HepG2 (cell line): ENCODE data around the gene SPRYD3. TPM values are rescaled to one million over a fixed set of nuclear protein-coding genes. Genes with fewer than 3 reads are reported as not detected.

Experiments
- CBX5 ChIP-seq: sonication (generic); formaldehyde crosslinking; IDR thresholded peaks from 2 replicates; pipeline ENCODE4 v1.4.0; 2020; ENCODE audit warnings: missing genetic modification reagents, borderline replicate concordance
- CHD4 ChIP-seq: fragments of 200-600 bp; sonication (generic); IDR thresholded peaks from 2 replicates; pipeline ENCODE4 v1.7.0; 2017; ENCODE audit warnings: mild to moderate bottlenecking, low read length, borderline replicate concordance
- IKZF5 ChIP-seq: IDR thresholded peaks from 2 replicates; pipeline ENCODE4 v1.6.1; 2018; ENCODE audit warnings: missing genetic modification reagents, mild to moderate bottlenecking, missing compliant biosample characterization
- KLF12 ChIP-seq: sonication (generic); formaldehyde crosslinking; IDR thresholded peaks from 2 replicates; pipeline ENCODE4 v1.4.0; 2020; ENCODE audit warnings: missing genetic modification reagents, borderline replicate concordance
- MATR3 ChIP-seq: sonication (generic); formaldehyde crosslinking; IDR thresholded peaks from 2 replicates; pipeline ENCODE4 v1.4.0; 2020; ENCODE audit warnings: missing genetic modification reagents
- NONO ChIP-seq, 2 experiments: fragments of 450-650 bp in 1 of 2; sonication (generic) in 1 of 2; formaldehyde crosslinking in 1 of 2; IDR thresholded peaks in 1 of 2; conservative IDR thresholded peaks in 1 of 2; 2 replicates each; pipeline versions ENCODE4 v1.6.1 to v1.8.0; 2017 to 2022; ENCODE audit warnings: mild to moderate bottlenecking in 1 of 2, missing genetic modification reagents in 1 of 2, moderate library complexity in 1 of 2
- TBX2 ChIP-seq: sonication (generic); formaldehyde crosslinking; IDR thresholded peaks from 2 replicates; pipeline ENCODE4 v1.5.0; 2020; ENCODE audit warnings: missing genetic modification reagents, mild to moderate bottlenecking, borderline replicate concordance
- ZFY ChIP-seq: sonication (generic); formaldehyde crosslinking; IDR thresholded peaks from 2 replicates; pipeline ENCODE4 v1.4.0; 2020; ENCODE audit warnings: missing genetic modification reagents
- ZNF512 ChIP-seq: sonication (generic); formaldehyde crosslinking; IDR thresholded peaks from 2 replicates; pipeline ENCODE4 v1.4.0; 2020; ENCODE audit warnings: mild to moderate bottlenecking, missing genetic modification reagents
- ZNF644 ChIP-seq: IDR thresholded peaks from 2 replicates; pipeline ENCODE4 v1.6.1; 2016; ENCODE audit warnings: low read depth
- polyA plus RNA-seq, 8 experiments: library from polyadenylated mRNA; depleted of rRNA in 3 of 8; stranded (reverse) in 7 of 8; unstranded in 1 of 8; fragments of >200 nt; fragmentation: Illumina TruSeq in 4 of 8; extraction: Trizol in 4 of 8; gene quantifications; 2 replicates each; pipeline versions ENCODE4 v1.2.1 to v1.2.3, GENCODE V29; 2011 to 2016; ENCODE audit warnings: low read depth in 4 of 8, missing spikeins in 1 of 8, mixed read lengths in 1 of 8; ENCODE audit not compliant: insufficient read depth in 1 of 8
- total RNA-seq, 5 experiments: library from RNA; depleted of rRNA; stranded (reverse); fragments of >200 nt; fragmentation: Illumina TruSeq; extraction: Trizol; gene quantifications; 2 replicates each; pipeline ENCODE4 v1.2.3, GENCODE V29; 2016; ENCODE audit warnings: low read depth in 1 of 5
- TF ChIP-seq, protein P1 (sequence below): sonication (generic); formaldehyde crosslinking; IDR thresholded peaks from 2 replicates; pipeline ENCODE4 v1.4.0; 2020; ENCODE audit warnings: missing genetic modification reagents, borderline replicate concordance
- TF ChIP-seq, protein P2 (sequence below): sonication (generic); formaldehyde crosslinking; IDR thresholded peaks from 2 replicates; pipeline ENCODE4 v1.5.1; 2020; ENCODE audit warnings: missing genetic modification reagents, mild to moderate bottlenecking, borderline replicate concordance
- TF ChIP-seq, protein P3 (sequence below): sonication (generic); formaldehyde crosslinking; IDR thresholded peaks from 2 replicates; pipeline ENCODE4 v1.5.0; 2020; ENCODE audit warnings: missing genetic modification reagents
- TF ChIP-seq, protein P4 (sequence below): sonication (generic); formaldehyde crosslinking; IDR thresholded peaks from 2 replicates; pipeline ENCODE4 v1.4.0; 2020; ENCODE audit warnings: mild to moderate bottlenecking, missing genetic modification reagents

The SPRYD3 gene
- total and polyA plus RNA-seq, 2 of the 13 experiments (the other 11 are each of a cell fraction or from before 2014, with no cell fraction given): 9.0 to 9.2 TPM

- no peak for TF ChIP-seq NONO (IDR thresholded peaks at IDR 0.05)
- TF ChIP-seq NONO (CRISPR knock-in tag; conservative IDR thresholded peaks at IDR 0.05): peak; percentile 43; the same call in 1 of the 2 replicates
- TF ChIP-seq ZNF512: no peak
- no peak for TF ChIP-seq CHD4
- TF ChIP-seq ZNF644 (CRISPR knock-in tag): 0 out of 2 replicates have a peak, but pooled peaks have one; percentile 32
- peak; percentile 57; the same call in 1 of the 2 replicates for TF ChIP-seq TBX2 (CRISPR knock-in tag)
- TF ChIP-seq, protein P1, sequence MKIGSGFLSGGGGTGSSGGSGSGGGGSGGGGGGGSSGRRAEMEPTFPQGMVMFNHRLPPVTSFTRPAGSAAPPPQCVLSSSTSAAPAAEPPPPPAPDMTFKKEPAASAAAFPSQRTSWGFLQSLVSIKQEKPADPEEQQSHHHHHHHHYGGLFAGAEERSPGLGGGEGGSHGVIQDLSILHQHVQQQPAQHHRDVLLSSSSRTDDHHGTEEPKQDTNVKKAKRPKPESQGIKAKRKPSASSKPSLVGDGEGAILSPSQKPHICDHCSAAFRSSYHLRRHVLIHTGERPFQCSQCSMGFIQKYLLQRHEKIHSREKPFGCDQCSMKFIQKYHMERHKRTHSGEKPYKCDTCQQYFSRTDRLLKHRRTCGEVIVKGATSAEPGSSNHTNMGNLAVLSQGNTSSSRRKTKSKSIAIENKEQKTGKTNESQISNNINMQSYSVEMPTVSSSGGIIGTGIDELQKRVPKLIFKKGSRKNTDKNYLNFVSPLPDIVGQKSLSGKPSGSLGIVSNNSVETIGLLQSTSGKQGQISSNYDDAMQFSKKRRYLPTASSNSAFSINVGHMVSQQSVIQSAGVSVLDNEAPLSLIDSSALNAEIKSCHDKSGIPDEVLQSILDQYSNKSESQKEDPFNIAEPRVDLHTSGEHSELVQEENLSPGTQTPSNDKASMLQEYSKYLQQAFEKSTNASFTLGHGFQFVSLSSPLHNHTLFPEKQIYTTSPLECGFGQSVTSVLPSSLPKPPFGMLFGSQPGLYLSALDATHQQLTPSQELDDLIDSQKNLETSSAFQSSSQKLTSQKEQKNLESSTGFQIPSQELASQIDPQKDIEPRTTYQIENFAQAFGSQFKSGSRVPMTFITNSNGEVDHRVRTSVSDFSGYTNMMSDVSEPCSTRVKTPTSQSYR (CRISPR knock-in tag): peak; percentile 8; the same call in 1 of the 2 replicates
- TF ChIP-seq, protein P2, sequence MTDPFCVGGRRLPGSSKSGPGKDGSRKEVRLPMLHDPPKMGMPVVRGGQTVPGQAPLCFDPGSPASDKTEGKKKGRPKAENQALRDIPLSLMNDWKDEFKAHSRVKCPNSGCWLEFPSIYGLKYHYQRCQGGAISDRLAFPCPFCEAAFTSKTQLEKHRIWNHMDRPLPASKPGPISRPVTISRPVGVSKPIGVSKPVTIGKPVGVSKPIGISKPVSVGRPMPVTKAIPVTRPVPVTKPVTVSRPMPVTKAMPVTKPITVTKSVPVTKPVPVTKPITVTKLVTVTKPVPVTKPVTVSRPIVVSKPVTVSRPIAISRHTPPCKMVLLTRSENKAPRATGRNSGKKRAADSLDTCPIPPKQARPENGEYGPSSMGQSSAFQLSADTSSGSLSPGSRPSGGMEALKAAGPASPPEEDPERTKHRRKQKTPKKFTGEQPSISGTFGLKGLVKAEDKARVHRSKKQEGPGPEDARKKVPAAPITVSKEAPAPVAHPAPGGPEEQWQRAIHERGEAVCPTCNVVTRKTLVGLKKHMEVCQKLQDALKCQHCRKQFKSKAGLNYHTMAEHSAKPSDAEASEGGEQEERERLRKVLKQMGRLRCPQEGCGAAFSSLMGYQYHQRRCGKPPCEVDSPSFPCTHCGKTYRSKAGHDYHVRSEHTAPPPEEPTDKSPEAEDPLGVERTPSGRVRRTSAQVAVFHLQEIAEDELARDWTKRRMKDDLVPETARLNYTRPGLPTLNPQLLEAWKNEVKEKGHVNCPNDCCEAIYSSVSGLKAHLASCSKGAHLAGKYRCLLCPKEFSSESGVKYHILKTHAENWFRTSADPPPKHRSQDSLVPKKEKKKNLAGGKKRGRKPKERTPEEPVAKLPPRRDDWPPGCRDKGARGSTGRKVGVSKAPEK (CRISPR knock-in tag): no peak
- TF ChIP-seq IKZF5: peak; percentile 85; the same call in 1 of the 2 replicates
- no peak for TF ChIP-seq MATR3 (CRISPR knock-in tag)
- TF ChIP-seq, protein P3, sequence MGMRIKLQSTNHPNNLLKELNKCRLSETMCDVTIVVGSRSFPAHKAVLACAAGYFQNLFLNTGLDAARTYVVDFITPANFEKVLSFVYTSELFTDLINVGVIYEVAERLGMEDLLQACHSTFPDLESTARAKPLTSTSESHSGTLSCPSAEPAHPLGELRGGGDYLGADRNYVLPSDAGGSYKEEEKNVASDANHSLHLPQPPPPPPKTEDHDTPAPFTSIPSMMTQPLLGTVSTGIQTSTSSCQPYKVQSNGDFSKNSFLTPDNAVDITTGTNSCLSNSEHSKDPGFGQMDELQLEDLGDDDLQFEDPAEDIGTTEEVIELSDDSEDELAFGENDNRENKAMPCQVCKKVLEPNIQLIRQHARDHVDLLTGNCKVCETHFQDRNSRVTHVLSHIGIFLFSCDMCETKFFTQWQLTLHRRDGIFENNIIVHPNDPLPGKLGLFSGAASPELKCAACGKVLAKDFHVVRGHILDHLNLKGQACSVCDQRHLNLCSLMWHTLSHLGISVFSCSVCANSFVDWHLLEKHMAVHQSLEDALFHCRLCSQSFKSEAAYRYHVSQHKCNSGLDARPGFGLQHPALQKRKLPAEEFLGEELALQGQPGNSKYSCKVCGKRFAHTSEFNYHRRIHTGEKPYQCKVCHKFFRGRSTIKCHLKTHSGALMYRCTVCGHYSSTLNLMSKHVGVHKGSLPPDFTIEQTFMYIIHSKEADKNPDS (CRISPR knock-in tag): no peak
- TF ChIP-seq, protein P4, sequence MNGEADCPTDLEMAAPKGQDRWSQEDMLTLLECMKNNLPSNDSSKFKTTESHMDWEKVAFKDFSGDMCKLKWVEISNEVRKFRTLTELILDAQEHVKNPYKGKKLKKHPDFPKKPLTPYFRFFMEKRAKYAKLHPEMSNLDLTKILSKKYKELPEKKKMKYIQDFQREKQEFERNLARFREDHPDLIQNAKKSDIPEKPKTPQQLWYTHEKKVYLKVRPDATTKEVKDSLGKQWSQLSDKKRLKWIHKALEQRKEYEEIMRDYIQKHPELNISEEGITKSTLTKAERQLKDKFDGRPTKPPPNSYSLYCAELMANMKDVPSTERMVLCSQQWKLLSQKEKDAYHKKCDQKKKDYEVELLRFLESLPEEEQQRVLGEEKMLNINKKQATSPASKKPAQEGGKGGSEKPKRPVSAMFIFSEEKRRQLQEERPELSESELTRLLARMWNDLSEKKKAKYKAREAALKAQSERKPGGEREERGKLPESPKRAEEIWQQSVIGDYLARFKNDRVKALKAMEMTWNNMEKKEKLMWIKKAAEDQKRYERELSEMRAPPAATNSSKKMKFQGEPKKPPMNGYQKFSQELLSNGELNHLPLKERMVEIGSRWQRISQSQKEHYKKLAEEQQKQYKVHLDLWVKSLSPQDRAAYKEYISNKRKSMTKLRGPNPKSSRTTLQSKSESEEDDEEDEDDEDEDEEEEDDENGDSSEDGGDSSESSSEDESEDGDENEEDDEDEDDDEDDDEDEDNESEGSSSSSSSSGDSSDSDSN (CRISPR knock-in tag): peak; percentile 44
- no peak; the same call in 1 of the 2 replicates for TF ChIP-seq ZFY
- TF ChIP-seq CBX5 (CRISPR knock-in tag): no peak
- TF ChIP-seq KLF12: peak; percentile 47; the same call in 1 of the 2 replicates
Measured at GRCh38 chr12:53061404-53062010, 17.7 kb downstream of the SPRYD3 start (continued).
